ENCODE data around the gene PASK. TPM values are rescaled to one million over a fixed set of nuclear protein-coding genes. Genes with fewer than 3 reads are reported as not detected.

PASK gene
- polyA plus RNA-seq, 1 donor (not counting 4 experiments of a cell fraction or from before 2014, with no cell fraction given) = 4.3 TPM

DNA sequence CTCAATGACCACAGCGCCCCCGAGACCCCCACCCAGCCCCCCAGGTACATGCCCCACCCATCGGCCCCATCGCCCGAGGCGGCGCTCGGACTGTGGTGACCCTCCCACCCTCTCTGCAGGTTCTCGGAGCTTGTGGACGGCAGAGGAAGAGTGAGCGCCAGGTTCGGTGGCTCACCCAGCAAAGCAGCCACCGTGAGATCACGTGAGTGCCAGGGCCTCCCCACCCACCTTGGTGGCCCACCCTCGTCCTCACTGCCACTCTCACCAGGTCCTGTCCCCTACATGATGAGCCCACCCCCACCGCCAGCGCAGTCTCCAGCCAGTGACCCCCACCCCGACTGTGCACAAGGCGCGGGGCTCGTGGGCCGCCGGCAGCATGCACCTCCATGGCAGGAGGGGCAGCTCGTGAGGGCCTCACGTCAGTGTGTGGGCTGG lies 77.6 kb downstream of the PASK start:
- no peak overlapping the region for H3K9ac ChIP-seq (ENCODE audit: control insufficient read depth, extremely low read depth, insufficient read depth, low read length)
- peaks cover 7% of the 10 kb centered on the region for H3K27me3 ChIP-seq (ENCODE audit: control insufficient read depth, extremely low read depth, insufficient read depth, low read length)
- H3K9me3 ChIP-seq (ENCODE audit: control insufficient read depth, low read depth, low read length) = no peaks in the 10 kb centered on the region
- H4K20me1 ChIP-seq (ENCODE audit: control insufficient read depth, extremely low read depth, insufficient read depth, low read length) = no peaks in the 10 kb centered on the region
- TF ChIP-seq, protein P1, sequence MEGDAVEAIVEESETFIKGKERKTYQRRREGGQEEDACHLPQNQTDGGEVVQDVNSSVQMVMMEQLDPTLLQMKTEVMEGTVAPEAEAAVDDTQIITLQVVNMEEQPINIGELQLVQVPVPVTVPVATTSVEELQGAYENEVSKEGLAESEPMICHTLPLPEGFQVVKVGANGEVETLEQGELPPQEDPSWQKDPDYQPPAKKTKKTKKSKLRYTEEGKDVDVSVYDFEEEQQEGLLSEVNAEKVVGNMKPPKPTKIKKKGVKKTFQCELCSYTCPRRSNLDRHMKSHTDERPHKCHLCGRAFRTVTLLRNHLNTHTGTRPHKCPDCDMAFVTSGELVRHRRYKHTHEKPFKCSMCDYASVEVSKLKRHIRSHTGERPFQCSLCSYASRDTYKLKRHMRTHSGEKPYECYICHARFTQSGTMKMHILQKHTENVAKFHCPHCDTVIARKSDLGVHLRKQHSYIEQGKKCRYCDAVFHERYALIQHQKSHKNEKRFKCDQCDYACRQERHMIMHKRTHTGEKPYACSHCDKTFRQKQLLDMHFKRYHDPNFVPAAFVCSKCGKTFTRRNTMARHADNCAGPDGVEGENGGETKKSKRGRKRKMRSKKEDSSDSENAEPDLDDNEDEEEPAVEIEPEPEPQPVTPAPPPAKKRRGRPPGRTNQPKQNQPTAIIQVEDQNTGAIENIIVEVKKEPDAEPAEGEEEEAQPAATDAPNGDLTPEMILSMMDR (optimal IDR thresholded peaks at IDR 0.05 in 1 of 3, IDR thresholded peaks at IDR 0.05 in 1 of 3, conservative IDR thresholded peaks at IDR 0.05 in 1 of 3; ENCODE audit: extremely low read depth in 1 of 3, insufficient read depth in 2 of 3, low read length in 3 of 3) = no peak
- no peak for TF ChIP-seq EZH2 (IDR thresholded peaks at IDR 0.05; ENCODE audit: low read length)
- H2AFZ ChIP-seq (ENCODE audit: control insufficient read depth, low read length) = no peak overlapping the region
- DNase-seq (ENCODE audit: low read depth, low spot score) = no peak
- H3K4me1 ChIP-seq (ENCODE audit: control insufficient read depth, extremely low read depth, insufficient read depth, low read length) = no peaks in the 10 kb centered on the region
- no peak for FAIRE-seq
- H3K4me3 ChIP-seq (ENCODE audit: control insufficient read depth in 2 of 3, extremely low read depth in 1 of 3, insufficient read depth in 2 of 3, low read depth in 1 of 3, low read length in 3 of 3) = no peak overlapping the region
- H3K4me2 ChIP-seq (ENCODE audit: control insufficient read depth, extremely low read depth, insufficient read depth, low read depth, low read length) = no peak overlapping the region
- no peaks in the 10 kb centered on the region for H3K9me1 ChIP-seq (ENCODE audit: control insufficient read depth, extremely low read depth, insufficient read depth, low read length)
- dilution Hi-C loops (cut with MboI; ENCODE audit: extremely low pct_ligation_motif_present, low sequenced_read_pairs) = no loop called here
- no peaks in the 10 kb centered on the region for H3K79me2 ChIP-seq (ENCODE audit: control insufficient read depth, insufficient read depth, low read length)
- H3K27ac ChIP-seq (ENCODE audit: control insufficient read depth, insufficient read depth, low read length) = no peak overlapping the region
- H3K36me3 ChIP-seq (ENCODE audit: control insufficient read depth in 2 of 2, extremely low read depth in 1 of 2, insufficient read depth in 2 of 2, low read length in 2 of 2) = peaks cover 0 to 2% of the 10 kb centered on the region in 2 experiments

DNA sequence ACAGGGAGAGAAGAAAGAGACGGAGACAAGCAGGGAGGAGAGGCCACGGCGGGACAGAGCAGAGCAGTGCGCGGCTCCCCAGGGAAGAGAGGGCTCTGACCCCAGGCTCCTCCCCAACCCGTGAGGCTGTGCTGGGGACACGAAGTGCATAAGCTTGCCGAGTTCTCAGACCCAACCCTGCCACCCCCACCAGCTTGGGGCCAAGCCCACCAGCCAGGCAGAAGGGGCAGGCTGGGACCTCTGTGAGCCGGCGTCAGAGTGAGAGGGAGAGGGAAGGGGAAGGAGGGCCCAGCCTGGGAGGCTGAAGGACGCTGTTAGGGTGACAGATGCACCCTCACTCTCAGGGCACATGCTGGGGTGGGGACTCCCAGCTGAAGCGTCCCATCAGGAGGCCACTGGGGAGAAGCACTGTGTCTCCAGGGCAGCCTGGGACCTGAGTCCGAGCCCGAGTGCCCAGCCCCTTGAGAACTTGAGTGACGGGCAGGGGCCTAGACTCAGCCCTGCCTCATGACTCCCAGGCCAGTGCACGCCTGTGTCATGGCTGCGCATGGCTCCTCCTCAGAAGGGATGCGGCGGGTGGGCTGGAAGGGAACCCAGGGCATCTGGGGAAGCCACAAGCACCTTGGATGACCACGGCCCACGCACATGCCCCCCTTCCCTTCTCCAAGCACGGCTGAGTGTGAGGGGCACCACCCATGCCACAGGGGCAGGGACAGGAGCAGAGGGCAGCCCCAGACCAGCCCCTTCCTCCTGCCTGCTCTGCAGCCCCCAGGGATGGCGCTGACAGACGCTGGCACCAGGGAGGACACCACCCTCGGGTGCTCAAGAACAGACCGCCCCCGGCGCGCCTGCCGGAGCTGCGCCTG lies 78.2 kb downstream of the PASK start:
- no peak for TF ChIP-seq EZH2 (IDR thresholded peaks at IDR 0.05; ENCODE audit: low read length)
- TF ChIP-seq, protein P1 (optimal IDR thresholded peaks at IDR 0.05 in 1 of 3, IDR thresholded peaks at IDR 0.05 in 1 of 3, conservative IDR thresholded peaks at IDR 0.05 in 1 of 3; ENCODE audit: extremely low read depth in 1 of 3, insufficient read depth in 2 of 3, low read length in 3 of 3) = no peak
- H2AFZ ChIP-seq (ENCODE audit: control insufficient read depth, low read length) = no peak overlapping the region
- no peaks in the 10 kb centered on the region for H3K9me3 ChIP-seq (ENCODE audit: control insufficient read depth, low read depth, low read length)
- H3K9me1 ChIP-seq (ENCODE audit: control insufficient read depth, extremely low read depth, insufficient read depth, low read length) = no peaks in the 10 kb centered on the region
- H3K27me3 ChIP-seq (ENCODE audit: control insufficient read depth, extremely low read depth, insufficient read depth, low read length) = peaks cover 7% of the 10 kb centered on the region
- H3K4me3 ChIP-seq (ENCODE audit: control insufficient read depth in 2 of 3, extremely low read depth in 1 of 3, insufficient read depth in 2 of 3, low read depth in 1 of 3, low read length in 3 of 3) = no peak overlapping the region
- no peaks in the 10 kb centered on the region for H3K79me2 ChIP-seq (ENCODE audit: control insufficient read depth, insufficient read depth, low read length)
- FAIRE-seq (no peak), DNase-seq (ENCODE audit: low read depth, low spot score) (no peak)
- H3K4me2 ChIP-seq (ENCODE audit: control insufficient read depth, extremely low read depth, insufficient read depth, low read depth, low read length) = no peak overlapping the region
- no peaks in the 10 kb centered on the region for H4K20me1 ChIP-seq (ENCODE audit: control insufficient read depth, extremely low read depth, insufficient read depth, low read length)
- no peak overlapping the region for H3K9ac ChIP-seq (ENCODE audit: control insufficient read depth, extremely low read depth, insufficient read depth, low read length)
- peaks cover 0 to 2% of the 10 kb centered on the region in 2 experiments for H3K36me3 ChIP-seq (ENCODE audit: control insufficient read depth in 2 of 2, extremely low read depth in 1 of 2, insufficient read depth in 2 of 2, low read length in 2 of 2)
- H3K4me1 ChIP-seq (ENCODE audit: control insufficient read depth, extremely low read depth, insufficient read depth, low read length) = no peaks in the 10 kb centered on the region
- no peak overlapping the region for H3K27ac ChIP-seq (ENCODE audit: control insufficient read depth, insufficient read depth, low read length)
- dilution Hi-C loops (cut with MboI; ENCODE audit: extremely low pct_ligation_motif_present, low sequenced_read_pairs) = no loop called here
